Hepatocyte (in vitro differentiated cells): ENCODE results near the gene TXNDC11.

Source experiments
- CTCF ChIP-seq: fragments of 200-600 bp; sonication (generic); IDR thresholded peaks from 2 replicates; pipeline ENCODE4 v1.5.1; 2016; ENCODE audit warnings: antibody characterized with exemption, mild to moderate bottlenecking; ENCODE audit not compliant: poor library complexity
- EZH2 ChIP-seq: fragments of 200-600 bp; sonication (generic); IDR thresholded peaks from 2 replicates; pipeline ENCODE4 v1.6.1; 2016; ENCODE audit warnings: antibody characterized with exemption, mild to moderate bottlenecking, borderline replicate concordance
- EZH2phosphoT487 ChIP-seq: fragments of 200-600 bp; sonication (generic); IDR thresholded peaks from one replicate; pipeline ENCODE4 v1.6.1; 2018; ENCODE audit warnings: antibody characterized with exemption, mild to moderate bottlenecking, low read depth, moderate library complexity; ENCODE audit not compliant: unreplicated experiment, severe bottlenecking

- TF ChIP-seq CTCF (no peak), EZH2 (no peak), EZH2phosphoT487 (no peak)
These were observed 69.3 kb downstream of the TXNDC11 start for GRCh38 chr16:11673091-11674000.
